OCI-LY3 (cell line): ENCODE data around the gene TRIM39.

Experiments
- EZH2phosphoT487 ChIP-seq: fragments of 200-600 bp; shearing (Covaris generic); IDR thresholded peaks from 2 replicates; pipeline ENCODE4 v1.6.1; 2018; ENCODE audit warnings: antibody characterized with exemption, mixed run types, low read depth
- TF ChIP-seq, protein P1 (sequence below): fragments of 200-600, 300-600 bp; sonication (generic); IDR thresholded peaks from 2 replicates; pipeline ENCODE4 v1.5.1; 2014; ENCODE audit warnings: antibody characterized with exemption, low read length, low read depth

GRCh38 chr6:30344191-30344867, 17.6 kb downstream of the TRIM39 start:
- TF ChIP-seq, protein P1, sequence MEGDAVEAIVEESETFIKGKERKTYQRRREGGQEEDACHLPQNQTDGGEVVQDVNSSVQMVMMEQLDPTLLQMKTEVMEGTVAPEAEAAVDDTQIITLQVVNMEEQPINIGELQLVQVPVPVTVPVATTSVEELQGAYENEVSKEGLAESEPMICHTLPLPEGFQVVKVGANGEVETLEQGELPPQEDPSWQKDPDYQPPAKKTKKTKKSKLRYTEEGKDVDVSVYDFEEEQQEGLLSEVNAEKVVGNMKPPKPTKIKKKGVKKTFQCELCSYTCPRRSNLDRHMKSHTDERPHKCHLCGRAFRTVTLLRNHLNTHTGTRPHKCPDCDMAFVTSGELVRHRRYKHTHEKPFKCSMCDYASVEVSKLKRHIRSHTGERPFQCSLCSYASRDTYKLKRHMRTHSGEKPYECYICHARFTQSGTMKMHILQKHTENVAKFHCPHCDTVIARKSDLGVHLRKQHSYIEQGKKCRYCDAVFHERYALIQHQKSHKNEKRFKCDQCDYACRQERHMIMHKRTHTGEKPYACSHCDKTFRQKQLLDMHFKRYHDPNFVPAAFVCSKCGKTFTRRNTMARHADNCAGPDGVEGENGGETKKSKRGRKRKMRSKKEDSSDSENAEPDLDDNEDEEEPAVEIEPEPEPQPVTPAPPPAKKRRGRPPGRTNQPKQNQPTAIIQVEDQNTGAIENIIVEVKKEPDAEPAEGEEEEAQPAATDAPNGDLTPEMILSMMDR, result no peak
- TF ChIP-seq EZH2phosphoT487, result no peak
